PFSK-1 (cell line): ENCODE data around the gene TCOF1.
A peak's percentile ranks its signal among the peaks of the same experiment; 100 is the strongest.

Experiments used
- FOXP2 ChIP-seq: optimal IDR thresholded peaks from 2 replicates; pipeline ENCODE3; 2011; ENCODE audit warnings: borderline replicate concordance, control low read depth, inconsistent platforms; ENCODE audit not compliant: insufficient read depth; ENCODE audit errors: extremely low read length, extremely low read depth
- POLR2AphosphoS5 ChIP-seq: IDR thresholded peaks from 2 replicates; pipeline ENCODE4 v1.6.1; 2012; ENCODE audit warnings: low read depth, mild to moderate bottlenecking, control low read depth, low read length, moderate library complexity
- SIN3A ChIP-seq: IDR thresholded peaks from 2 replicates; pipeline ENCODE4 v1.6.1; 2012; ENCODE audit warnings: mild to moderate bottlenecking, low read length, moderate library complexity, borderline replicate concordance; ENCODE audit not compliant: insufficient read depth
- TAF1 ChIP-seq: IDR thresholded peaks from 2 replicates; pipeline ENCODE4 v1.6.1; 2012; ENCODE audit warnings: low read length, control low read depth, borderline replicate concordance; ENCODE audit not compliant: insufficient read depth
- TF ChIP-seq, protein P1 (sequence below), 2 experiments: IDR thresholded peaks; 2 replicates each; pipeline versions ENCODE4 v1.6.1 to v1.8.0; 2011 to 2012; ENCODE audit warnings: low read depth in 2 of 2, low read length in 2 of 2, control low read depth in 1 of 2, inconsistent platforms in 1 of 2, mild to moderate bottlenecking in 1 of 2, moderate library complexity in 1 of 2; ENCODE audit not compliant: insufficient read depth in 1 of 2

The TCOF1 gene

DNA sequence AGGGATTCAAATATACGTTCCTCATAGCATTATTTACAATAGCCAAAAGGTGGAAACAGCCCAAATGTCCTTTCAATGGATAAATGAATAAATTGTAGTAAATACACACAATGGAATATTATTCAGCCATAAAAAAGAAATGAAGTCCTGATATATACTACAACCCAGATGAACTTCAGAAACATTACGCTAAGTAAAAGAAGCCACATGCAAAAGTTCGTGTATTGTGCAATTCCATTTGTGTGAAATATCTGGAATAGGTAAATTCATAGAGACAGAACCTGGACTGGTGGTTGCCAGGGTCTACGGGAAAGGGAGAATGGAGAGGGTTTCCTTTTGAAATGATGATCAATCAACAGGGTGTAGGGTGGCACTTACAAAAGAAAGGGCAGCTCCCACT lies 42.3 kb upstream of the TCOF1 start:
- no peak for TF ChIP-seq SIN3A
- TF ChIP-seq FOXP2: no peak
- TF ChIP-seq TAF1: no peak
- no peak for TF ChIP-seq POLR2AphosphoS5
- TF ChIP-seq, protein P1, sequence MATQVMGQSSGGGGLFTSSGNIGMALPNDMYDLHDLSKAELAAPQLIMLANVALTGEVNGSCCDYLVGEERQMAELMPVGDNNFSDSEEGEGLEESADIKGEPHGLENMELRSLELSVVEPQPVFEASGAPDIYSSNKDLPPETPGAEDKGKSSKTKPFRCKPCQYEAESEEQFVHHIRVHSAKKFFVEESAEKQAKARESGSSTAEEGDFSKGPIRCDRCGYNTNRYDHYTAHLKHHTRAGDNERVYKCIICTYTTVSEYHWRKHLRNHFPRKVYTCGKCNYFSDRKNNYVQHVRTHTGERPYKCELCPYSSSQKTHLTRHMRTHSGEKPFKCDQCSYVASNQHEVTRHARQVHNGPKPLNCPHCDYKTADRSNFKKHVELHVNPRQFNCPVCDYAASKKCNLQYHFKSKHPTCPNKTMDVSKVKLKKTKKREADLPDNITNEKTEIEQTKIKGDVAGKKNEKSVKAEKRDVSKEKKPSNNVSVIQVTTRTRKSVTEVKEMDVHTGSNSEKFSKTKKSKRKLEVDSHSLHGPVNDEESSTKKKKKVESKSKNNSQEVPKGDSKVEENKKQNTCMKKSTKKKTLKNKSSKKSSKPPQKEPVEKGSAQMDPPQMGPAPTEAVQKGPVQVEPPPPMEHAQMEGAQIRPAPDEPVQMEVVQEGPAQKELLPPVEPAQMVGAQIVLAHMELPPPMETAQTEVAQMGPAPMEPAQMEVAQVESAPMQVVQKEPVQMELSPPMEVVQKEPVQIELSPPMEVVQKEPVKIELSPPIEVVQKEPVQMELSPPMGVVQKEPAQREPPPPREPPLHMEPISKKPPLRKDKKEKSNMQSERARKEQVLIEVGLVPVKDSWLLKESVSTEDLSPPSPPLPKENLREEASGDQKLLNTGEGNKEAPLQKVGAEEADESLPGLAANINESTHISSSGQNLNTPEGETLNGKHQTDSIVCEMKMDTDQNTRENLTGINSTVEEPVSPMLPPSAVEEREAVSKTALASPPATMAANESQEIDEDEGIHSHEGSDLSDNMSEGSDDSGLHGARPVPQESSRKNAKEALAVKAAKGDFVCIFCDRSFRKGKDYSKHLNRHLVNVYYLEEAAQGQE (IDR thresholded peaks at IDR 0.05; ENCODE audit: insufficient read depth in 1 of 2, low read depth in 2 of 2, low read length in 2 of 2): no peak

DNA sequence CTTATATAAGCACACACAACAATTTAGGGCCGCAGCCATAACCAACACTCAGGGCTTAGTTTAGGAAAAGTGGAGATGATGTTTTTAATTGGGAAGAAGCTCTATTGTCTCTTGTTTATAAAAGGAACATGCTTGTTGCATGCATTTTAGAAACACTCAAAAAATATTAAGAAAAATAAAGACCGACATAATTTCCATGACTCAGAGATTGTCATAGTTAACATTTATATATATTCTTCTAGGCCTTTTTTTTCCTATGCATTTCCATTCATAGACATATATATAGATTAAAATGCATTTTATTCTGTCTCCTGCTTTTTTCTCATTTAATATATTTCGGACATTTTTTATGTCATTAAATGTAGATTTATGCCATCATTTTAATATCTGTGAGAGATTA lies 41.2 kb upstream of the TCOF1 start:
- TF ChIP-seq, protein P1 (IDR thresholded peaks at IDR 0.05; ENCODE audit: insufficient read depth in 1 of 2, low read depth in 2 of 2, low read length in 2 of 2): no peak
- TF ChIP-seq POLR2AphosphoS5 (no peak), TAF1 (no peak), SIN3A (no peak), FOXP2 (no peak)

DNA sequence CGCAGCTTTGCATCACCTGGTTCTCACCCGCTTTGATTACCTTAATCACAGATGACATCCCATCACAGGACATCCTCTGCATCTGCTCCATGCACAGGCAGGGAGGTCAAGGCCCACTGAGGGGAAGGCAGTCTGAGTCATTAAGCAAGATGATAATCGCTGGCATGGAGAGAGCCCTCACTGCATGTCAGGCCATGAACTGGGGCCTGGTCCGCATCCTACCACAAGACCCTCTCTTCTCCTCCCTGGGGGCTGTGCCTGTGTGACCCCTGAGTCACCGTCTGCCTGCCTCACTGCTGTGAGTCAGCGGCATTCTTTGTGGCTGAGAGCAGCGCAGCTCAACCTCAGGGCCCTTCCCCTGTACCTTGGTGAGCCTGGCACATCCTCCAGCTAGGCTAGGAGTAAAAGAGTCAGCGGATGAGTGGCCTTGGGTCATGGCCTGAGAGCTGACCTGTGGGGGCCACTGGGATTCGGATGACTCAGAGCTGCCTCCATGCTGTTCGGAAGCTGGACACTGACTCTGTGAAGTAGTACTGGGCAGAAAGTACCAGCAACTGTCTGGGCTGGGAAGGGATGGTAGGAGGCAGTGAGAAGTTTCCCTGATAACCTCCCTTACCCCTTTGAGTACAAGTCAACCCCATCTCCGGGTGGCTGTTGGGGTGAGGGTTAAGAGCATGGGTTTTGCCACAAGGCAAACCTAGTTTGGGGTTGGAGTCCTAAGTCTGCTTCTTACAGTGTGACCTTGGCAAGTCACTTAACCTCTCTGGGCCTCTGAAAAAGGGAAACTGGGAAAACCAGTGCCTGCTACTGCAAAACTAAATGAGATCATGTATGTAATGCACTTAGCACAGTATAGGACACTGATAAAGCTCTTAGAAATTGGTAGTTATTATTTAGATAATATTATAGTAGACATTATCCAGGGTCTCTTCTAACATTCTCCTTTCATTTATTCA lies 40.2 kb upstream of the TCOF1 start:
- TF ChIP-seq POLR2AphosphoS5: peak; percentile 24; the same call in 1 of the 2 replicates
- 0 out of 2 replicates have a peak, but pooled peaks have one; percentile 45 for TF ChIP-seq TAF1
- TF ChIP-seq SIN3A: peak; percentile 54; the same call in 1 of the 2 replicates
- TF ChIP-seq, protein P1 (IDR thresholded peaks at IDR 0.05; ENCODE audit: insufficient read depth in 1 of 2, low read depth in 2 of 2, low read length in 2 of 2): no peak
- TF ChIP-seq FOXP2: peak; percentile 96

- TF ChIP-seq, protein P1 (IDR thresholded peaks at IDR 0.05; ENCODE audit: insufficient read depth in 1 of 2, low read depth in 2 of 2, low read length in 2 of 2): no peak
- TF ChIP-seq TAF1: no peak
- TF ChIP-seq SIN3A: no peak
- TF ChIP-seq POLR2AphosphoS5: no peak
- no peak for TF ChIP-seq FOXP2
Measured at GRCh38 chr5:150318613-150319483, 38.6 kb upstream of the TCOF1 start.
